ENCODE results near the gene DTX3. TPM values are rescaled to one million over a fixed set of nuclear protein-coding genes. Genes with fewer than 3 reads are reported as not detected.
A peak's percentile ranks its signal among the peaks of the same experiment; 100 is the strongest.

DTX3 gene
- total and polyA plus RNA-seq, 2 of the 13 experiments (the other 11 are each of a cell fraction or from before 2014, with no cell fraction given) = 9.0 to 27.2 TPM

DNA sequence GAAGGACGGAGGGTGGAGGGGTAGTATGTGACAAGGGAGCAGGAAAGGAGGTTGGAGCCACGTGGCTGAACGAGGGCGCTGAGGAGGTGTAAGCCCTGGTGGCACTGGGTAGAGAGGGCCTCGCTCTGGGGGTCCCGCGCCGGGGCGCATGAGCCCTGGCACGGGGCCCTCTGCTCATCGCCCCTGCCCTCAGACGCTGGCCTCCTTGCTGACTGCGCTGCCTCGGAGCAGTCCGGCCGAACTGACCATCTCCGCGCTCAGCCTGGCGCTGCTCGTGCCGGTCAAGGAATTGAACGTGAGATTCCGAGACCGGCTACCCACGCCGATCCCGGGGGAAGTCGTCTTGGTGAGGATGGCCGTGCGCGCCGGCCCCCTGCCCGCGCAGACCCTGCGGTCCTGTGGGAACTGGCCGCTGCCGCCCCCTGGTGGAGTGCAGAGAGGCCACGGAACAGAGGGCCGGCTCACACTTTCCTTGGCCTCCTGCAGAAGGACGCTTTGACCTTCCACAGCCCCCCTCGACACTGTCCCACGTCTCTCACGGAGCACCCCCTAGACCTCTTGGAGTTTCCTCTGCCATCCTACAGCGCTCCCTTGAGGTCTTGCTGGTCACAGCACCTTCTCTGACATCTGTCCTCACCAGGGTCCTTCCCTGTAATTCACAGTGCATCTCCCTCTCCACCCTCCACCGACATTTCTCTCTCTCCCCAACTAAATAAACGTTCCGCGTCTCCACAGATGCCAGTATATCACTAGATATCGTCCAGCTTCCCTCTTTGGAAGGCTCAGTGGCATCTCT, 17.1 kb downstream of the DTX3 start (continued):
- TF ChIP-seq, protein P1, sequence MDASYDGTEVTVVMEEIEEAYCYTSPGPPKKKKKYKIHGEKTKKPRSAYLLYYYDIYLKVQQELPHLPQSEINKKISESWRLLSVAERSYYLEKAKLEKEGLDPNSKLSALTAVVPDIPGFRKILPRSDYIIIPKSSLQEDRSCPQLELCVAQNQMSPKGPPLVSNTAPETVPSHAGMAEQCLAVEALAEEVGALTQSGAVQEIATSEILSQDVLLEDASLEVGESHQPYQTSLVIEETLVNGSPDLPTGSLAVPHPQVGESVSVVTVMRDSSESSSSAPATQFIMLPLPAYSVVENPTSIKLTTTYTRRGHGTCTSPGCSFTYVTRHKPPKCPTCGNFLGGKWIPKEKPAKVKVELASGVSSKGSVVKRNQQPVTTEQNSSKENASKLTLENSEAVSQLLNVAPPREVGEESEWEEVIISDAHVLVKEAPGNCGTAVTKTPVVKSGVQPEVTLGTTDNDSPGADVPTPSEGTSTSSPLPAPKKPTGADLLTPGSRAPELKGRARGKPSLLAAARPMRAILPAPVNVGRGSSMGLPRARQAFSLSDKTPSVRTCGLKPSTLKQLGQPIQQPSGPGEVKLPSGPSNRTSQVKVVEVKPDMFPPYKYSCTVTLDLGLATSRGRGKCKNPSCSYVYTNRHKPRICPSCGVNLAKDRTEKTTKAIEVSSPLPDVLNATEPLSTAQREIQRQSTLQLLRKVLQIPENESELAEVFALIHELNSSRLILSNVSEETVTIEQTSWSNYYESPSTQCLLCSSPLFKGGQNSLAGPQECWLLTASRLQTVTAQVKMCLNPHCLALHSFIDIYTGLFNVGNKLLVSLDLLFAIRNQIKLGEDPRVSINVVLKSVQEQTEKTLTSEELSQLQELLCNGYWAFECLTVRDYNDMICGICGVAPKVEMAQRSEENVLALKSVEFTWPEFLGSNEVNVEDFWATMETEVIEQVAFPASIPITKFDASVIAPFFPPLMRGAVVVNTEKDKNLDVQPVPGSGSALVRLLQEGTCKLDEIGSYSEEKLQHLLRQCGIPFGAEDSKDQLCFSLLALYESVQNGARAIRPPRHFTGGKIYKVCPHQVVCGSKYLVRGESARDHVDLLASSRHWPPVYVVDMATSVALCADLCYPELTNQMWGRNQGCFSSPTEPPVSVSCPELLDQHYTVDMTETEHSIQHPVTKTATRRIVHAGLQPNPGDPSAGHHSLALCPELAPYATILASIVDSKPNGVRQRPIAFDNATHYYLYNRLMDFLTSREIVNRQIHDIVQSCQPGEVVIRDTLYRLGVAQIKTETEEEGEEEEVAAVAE (CRISPR knock-in tag; IDR thresholded peaks at IDR 0.05; ENCODE audit: borderline replicate concordance) = no peak
- TF ChIP-seq, protein P2, sequence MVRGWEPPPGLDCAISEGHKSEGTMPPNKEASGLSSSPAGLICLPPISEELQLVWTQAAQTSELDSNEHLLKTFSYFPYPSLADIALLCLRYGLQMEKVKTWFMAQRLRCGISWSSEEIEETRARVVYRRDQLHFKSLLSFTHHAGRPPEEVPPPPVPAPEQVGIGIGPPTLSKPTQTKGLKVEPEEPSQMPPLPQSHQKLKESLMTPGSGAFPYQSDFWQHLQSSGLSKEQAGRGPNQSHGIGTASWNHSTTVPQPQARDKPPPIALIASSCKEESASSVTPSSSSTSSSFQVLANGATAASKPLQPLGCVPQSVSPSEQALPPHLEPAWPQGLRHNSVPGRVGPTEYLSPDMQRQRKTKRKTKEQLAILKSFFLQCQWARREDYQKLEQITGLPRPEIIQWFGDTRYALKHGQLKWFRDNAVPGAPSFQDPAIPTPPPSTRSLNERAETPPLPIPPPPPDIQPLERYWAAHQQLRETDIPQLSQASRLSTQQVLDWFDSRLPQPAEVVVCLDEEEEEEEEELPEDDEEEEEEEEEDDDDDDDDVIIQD (CRISPR knock-in tag; IDR thresholded peaks at IDR 0.05; ENCODE audit: low read depth) = no peak
- no peak for TF ChIP-seq ZKSCAN1 (IDR thresholded peaks at IDR 0.05; ENCODE audit: low read length)
- TF ChIP-seq, protein P3, sequence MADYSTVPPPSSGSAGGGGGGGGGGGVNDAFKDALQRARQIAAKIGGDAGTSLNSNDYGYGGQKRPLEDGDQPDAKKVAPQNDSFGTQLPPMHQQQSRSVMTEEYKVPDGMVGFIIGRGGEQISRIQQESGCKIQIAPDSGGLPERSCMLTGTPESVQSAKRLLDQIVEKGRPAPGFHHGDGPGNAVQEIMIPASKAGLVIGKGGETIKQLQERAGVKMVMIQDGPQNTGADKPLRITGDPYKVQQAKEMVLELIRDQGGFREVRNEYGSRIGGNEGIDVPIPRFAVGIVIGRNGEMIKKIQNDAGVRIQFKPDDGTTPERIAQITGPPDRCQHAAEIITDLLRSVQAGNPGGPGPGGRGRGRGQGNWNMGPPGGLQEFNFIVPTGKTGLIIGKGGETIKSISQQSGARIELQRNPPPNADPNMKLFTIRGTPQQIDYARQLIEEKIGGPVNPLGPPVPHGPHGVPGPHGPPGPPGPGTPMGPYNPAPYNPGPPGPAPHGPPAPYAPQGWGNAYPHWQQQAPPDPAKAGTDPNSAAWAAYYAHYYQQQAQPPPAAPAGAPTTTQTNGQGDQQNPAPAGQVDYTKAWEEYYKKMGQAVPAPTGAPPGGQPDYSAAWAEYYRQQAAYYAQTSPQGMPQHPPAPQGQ (CRISPR knock-in tag; IDR thresholded peaks at IDR 0.05; ENCODE audit: borderline replicate concordance) = no peak
- TF ChIP-seq, protein P4, sequence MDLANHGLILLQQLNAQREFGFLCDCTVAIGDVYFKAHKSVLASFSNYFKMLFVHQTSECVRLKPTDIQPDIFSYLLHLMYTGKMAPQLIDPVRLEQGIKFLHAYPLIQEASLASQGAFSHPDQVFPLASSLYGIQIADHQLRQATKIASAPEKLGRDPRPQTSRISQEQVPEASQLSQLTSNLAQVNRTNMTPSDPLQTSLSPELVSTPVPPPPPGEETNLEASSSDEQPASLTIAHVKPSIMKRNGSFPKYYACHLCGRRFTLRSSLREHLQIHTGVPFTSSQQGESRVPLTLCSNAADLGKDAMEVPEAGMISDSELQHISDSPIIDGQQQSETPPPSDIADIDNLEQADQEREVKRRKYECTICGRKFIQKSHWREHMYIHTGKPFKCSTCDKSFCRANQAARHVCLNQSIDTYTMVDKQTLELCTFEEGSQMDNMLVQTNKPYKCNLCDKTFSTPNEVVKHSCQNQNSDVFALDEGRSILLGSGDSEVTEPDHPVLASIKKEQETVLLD (CRISPR knock-in tag; IDR thresholded peaks at IDR 0.05; ENCODE audit: low read depth) = no peak
- 0 out of 2 replicates have a peak, but pooled peaks have one; percentile 32 for TF ChIP-seq ZNF792 (CRISPR knock-in tag; IDR thresholded peaks at IDR 0.05)
- TF ChIP-seq SMYD3 (CRISPR knock-in tag; IDR thresholded peaks at IDR 0.05) = no peak
- no peak for TF ChIP-seq ZNF260 (CRISPR knock-in tag; IDR thresholded peaks at IDR 0.05; ENCODE audit: borderline replicate concordance, low read depth)
- TF ChIP-seq, protein P5, sequence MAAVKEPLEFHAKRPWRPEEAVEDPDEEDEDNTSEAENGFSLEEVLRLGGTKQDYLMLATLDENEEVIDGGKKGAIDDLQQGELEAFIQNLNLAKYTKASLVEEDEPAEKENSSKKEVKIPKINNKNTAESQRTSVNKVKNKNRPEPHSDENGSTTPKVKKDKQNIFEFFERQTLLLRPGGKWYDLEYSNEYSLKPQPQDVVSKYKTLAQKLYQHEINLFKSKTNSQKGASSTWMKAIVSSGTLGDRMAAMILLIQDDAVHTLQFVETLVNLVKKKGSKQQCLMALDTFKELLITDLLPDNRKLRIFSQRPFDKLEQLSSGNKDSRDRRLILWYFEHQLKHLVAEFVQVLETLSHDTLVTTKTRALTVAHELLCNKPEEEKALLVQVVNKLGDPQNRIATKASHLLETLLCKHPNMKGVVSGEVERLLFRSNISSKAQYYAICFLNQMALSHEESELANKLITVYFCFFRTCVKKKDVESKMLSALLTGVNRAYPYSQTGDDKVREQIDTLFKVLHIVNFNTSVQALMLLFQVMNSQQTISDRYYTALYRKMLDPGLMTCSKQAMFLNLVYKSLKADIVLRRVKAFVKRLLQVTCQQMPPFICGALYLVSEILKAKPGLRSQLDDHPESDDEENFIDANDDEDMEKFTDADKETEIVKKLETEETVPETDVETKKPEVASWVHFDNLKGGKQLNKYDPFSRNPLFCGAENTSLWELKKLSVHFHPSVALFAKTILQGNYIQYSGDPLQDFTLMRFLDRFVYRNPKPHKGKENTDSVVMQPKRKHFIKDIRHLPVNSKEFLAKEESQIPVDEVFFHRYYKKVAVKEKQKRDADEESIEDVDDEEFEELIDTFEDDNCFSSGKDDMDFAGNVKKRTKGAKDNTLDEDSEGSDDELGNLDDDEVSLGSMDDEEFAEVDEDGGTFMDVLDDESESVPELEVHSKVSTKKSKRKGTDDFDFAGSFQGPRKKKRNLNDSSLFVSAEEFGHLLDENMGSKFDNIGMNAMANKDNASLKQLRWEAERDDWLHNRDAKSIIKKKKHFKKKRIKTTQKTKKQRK (IDR thresholded peaks at IDR 0.05; ENCODE audit: low read length) = no peak
- no peak for TF ChIP-seq RBM22 (optimal IDR thresholded peaks at IDR 0.05; ENCODE audit: low read length)
- TF ChIP-seq ZNF333 (CRISPR knock-in tag; IDR thresholded peaks at IDR 0.05; ENCODE audit: borderline replicate concordance) = no peak
- TF ChIP-seq SP1 (IDR thresholded peaks at IDR 0.05) = no peak
- TF ChIP-seq SP1 (CRISPR knock-in tag; IDR thresholded peaks at IDR 0.05) = no peak
- TF ChIP-seq, protein P6, sequence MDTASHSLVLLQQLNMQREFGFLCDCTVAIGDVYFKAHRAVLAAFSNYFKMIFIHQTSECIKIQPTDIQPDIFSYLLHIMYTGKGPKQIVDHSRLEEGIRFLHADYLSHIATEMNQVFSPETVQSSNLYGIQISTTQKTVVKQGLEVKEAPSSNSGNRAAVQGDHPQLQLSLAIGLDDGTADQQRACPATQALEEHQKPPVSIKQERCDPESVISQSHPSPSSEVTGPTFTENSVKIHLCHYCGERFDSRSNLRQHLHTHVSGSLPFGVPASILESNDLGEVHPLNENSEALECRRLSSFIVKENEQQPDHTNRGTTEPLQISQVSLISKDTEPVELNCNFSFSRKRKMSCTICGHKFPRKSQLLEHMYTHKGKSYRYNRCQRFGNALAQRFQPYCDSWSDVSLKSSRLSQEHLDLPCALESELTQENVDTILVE (CRISPR knock-in tag; IDR thresholded peaks at IDR 0.05) = no peak

Data from HepG2 (cell line).